Aorta (tissue), 5 donors: Measurements from ENCODE around the gene CD6. TPM values are rescaled to one million over a fixed set of nuclear protein-coding genes. Genes with fewer than 3 reads are reported as not detected.

ENCODE experiments used
- ATAC-seq: fragments of 200-7000 bp; cut with Tn5 transposase; one replicate; pipeline ENCODE4 v1.9.1; 2022; ENCODE audit warnings: moderate library complexity; ENCODE audit not compliant: low FRiP score
- DNase-seq, 2 donors: peaks; one replicate each; pipeline ENCODE4 v3.0.0-alpha.2; 2020
- H3K27ac ChIP-seq, 2 donors: one replicate each; pipeline ENCODE4 v1.5.1; 2013; ENCODE audit warnings: low read length in 2 of 2, mild to moderate bottlenecking in 2 of 2, moderate library complexity in 2 of 2, control low read depth in 1 of 2, inconsistent platforms in 1 of 2, low read depth in 1 of 2
- H3K27me3 ChIP-seq, 2 donors: one replicate each; pipeline ENCODE4 v1.6.1; 2013; ENCODE audit warnings: control low read depth in 1 of 2, low read length in 1 of 2, mild to moderate bottlenecking in 1 of 2, moderate library complexity in 1 of 2; ENCODE audit not compliant: insufficient read depth in 2 of 2, control insufficient read depth in 1 of 2
- H3K36me3 ChIP-seq, 2 donors: one replicate each; pipeline ENCODE4 v1.6.1; 2013; ENCODE audit warnings: control low read depth in 1 of 2, low read length in 1 of 2, mild to moderate bottlenecking in 1 of 2; ENCODE audit not compliant: insufficient read depth in 2 of 2, control insufficient read depth in 1 of 2
- H3K4me1 ChIP-seq, 2 donors: one replicate each; pipeline ENCODE4 v1.6.1; 2013; ENCODE audit warnings: low read length in 2 of 2, control low read depth in 1 of 2, mild to moderate bottlenecking in 1 of 2, moderate library complexity in 1 of 2; ENCODE audit not compliant: insufficient read depth in 2 of 2, control insufficient read depth in 1 of 2
- H3K4me3 ChIP-seq, 2 donors: one replicate each; pipeline ENCODE4 v1.5.1; 2013; ENCODE audit warnings: low read length in 2 of 2, control low read depth in 1 of 2, mild to moderate bottlenecking in 1 of 2
- H3K9me3 ChIP-seq: one replicate; pipeline ENCODE4 v1.6.1; 2013; ENCODE audit warnings: mild to moderate bottlenecking, low read length; ENCODE audit not compliant: control insufficient read depth
- WGBS, 2 donors: extraction: QIAGEN DNeasy Blood & Tissue Kit; methylation state at CpG; one replicate each; pipeline ENCODE4 v1.1.7; 2013; 5-methylcytosine and 5-hydroxymethylcytosine counted together
- intact Hi-C, 2 donors: fragments of 100-400 bp; cut with DNase I; formaldehyde crosslinking; loops; one replicate each; pipeline versions ENCODE4 v1.14.2 to v1.15.0; 2022
- polyA plus RNA-seq, 2 donors: library from polyadenylated mRNA; stranded (reverse); fragments of 200-250 nt; gene quantifications; one replicate each; pipeline ENCODE4 v1.2.3, GENCODE V29; 2013
- total RNA-seq, 2 donors: library from RNA; stranded (reverse); fragmentation: NEBNext Ultra II Directional; extraction: Animal tissue kit (Norgen Biotek cat#: 25700); gene quantifications; one replicate each; pipeline ENCODE4 v1.2.1, GENCODE V29; 2021
- donor health status: healthy with polysubstance abuse.
- donor health status: Bipolar disorder and iron deficiency.
- donor health status: DM: no; HTN: no; CAD: no.
- donor health status: DM: no; HTN: no; CAD: no.
- donor health status: DM: yes; HTN: yes; CAD: no.

The CD6 gene
- total and polyA plus RNA-seq, 4 donors, result 1.3 to 2.2 (median 1.4) TPM

- WGBS, 2 donors, result 80 to 85% methylated on average over 6 of the region's 6 CpGs
- DNase-seq (no peak), ATAC-seq (no peak)
- no peaks in the 10 kb centered on the region for H3K27me3 ChIP-seq
- H3K4me3 ChIP-seq, result no peak overlapping the region
- peaks cover 0 to 12% of the 10 kb centered on the region in 2 donors for H3K36me3 ChIP-seq
- no peak overlapping the region for H3K27ac ChIP-seq
- H3K9me3 ChIP-seq, result no peaks in the 10 kb centered on the region
- no peaks in the 10 kb centered on the region for H3K4me1 ChIP-seq
- intact Hi-C loops, result no loop called here
These were observed 45.6 kb upstream of the CD6 start for GRCh38 chr11:60925868-60926267.

GRCh38 chr11:60926500-60926899 lies 45.0 kb upstream of the CD6 start:
- intact Hi-C loops, result no loop called here
- DNase-seq (no peak), ATAC-seq (no peak)
- Histone ChIP-seq H3K36me3 (peaks cover 0 to 9% of the 10 kb centered on the region in 2 donors), H3K4me3 (no peak overlapping the region), H3K9me3 (no peaks in the 10 kb centered on the region), H3K27me3 (no peaks in the 10 kb centered on the region), H3K27ac (no peak overlapping the region), H3K4me1 (no peaks in the 10 kb centered on the region)
- 94 to 95% methylated on average over 8 of the region's 8 CpGs for WGBS, 2 donors

- intact Hi-C loops, result no loop called here
- DNase-seq (no peak), ATAC-seq (no peak)
- Histone ChIP-seq H3K36me3 (peaks cover 0 to 5% of the 10 kb centered on the region in 2 donors), H3K27me3 (no peaks in the 10 kb centered on the region), H3K4me3 (no peak overlapping the region), H3K27ac (no peak overlapping the region), H3K4me1 (no peaks in the 10 kb centered on the region), H3K9me3 (no peaks in the 10 kb centered on the region)
- 90 to 92% methylated on average over 8 of the region's 8 CpGs for WGBS, 2 donors
These were observed 44.4 kb upstream of the CD6 start for GRCh38 chr11:60927061-60927592.

GRCh38 chr11:60927600-60927999 lies 43.9 kb upstream of the CD6 start:
- intact Hi-C loops, result no loop called here
- no peak overlapping the region for H3K4me3 ChIP-seq
- H3K36me3 ChIP-seq, result peaks cover 0 to 4% of the 10 kb centered on the region in 2 donors
- WGBS, 2 donors, result 85% methylated on average over 16 of the region's 16 CpGs
- H3K27ac ChIP-seq, result no peak overlapping the region
- ATAC-seq, result no peak
- H3K27me3 ChIP-seq, result no peaks in the 10 kb centered on the region
- H3K9me3 ChIP-seq, result no peaks in the 10 kb centered on the region
- no peaks in the 10 kb centered on the region for H3K4me1 ChIP-seq
- DNase-seq, result no peak

GRCh38 chr11:60928563-60929001 lies 42.9 kb upstream of the CD6 start:
- ATAC-seq (no peak), DNase-seq (no peak)
- no peaks in the 10 kb centered on the region for H3K36me3 ChIP-seq
- no peak overlapping the region for H3K27ac ChIP-seq
- no peaks in the 10 kb centered on the region for H3K9me3 ChIP-seq
- H3K4me1 ChIP-seq, result no peaks in the 10 kb centered on the region
- intact Hi-C loops, result no loop called here
- no peak overlapping the region for H3K4me3 ChIP-seq
- 92% methylated on average over 20 of the region's 20 CpGs for WGBS, 2 donors
- H3K27me3 ChIP-seq, result no peaks in the 10 kb centered on the region

GRCh38 chr11:60929764-60930163 lies 41.7 kb upstream of the CD6 start:
- 83 to 85% methylated on average over 4 of the region's 4 CpGs for WGBS, 2 donors
- ATAC-seq, result no peak
- no peak overlapping the region for H3K27ac ChIP-seq

GRCh38 chr11:60930394-60930793 lies 41.1 kb upstream of the CD6 start:
- WGBS, 2 donors, result 93 to 94% methylated on average over 4 of the region's 4 CpGs
- Histone ChIP-seq H3K9me3 (no peaks in the 10 kb centered on the region), H3K4me1 (no peaks in the 10 kb centered on the region), H3K27ac (no peak overlapping the region), H3K4me3 (no peak overlapping the region), H3K36me3 (no peaks in the 10 kb centered on the region), H3K27me3 (no peaks in the 10 kb centered on the region)
- no peak for DNase-seq
- no peak for ATAC-seq
- intact Hi-C loops, result no loop called here

More at GRCh38 chr11:60929764-60930163, 41.7 kb upstream of the CD6 start:
- no peaks in the 10 kb centered on the region for H3K27me3 ChIP-seq
- H3K36me3 ChIP-seq, result no peaks in the 10 kb centered on the region
- no peak for DNase-seq
- H3K4me1 ChIP-seq, result no peaks in the 10 kb centered on the region
- H3K4me3 ChIP-seq, result no peak overlapping the region
- intact Hi-C loops, result no loop called here
- no peaks in the 10 kb centered on the region for H3K9me3 ChIP-seq

- Histone ChIP-seq H3K9me3 (no peaks in the 10 kb centered on the region), H3K4me3 (no peak overlapping the region), H3K27ac (no peak overlapping the region), H3K4me1 (no peaks in the 10 kb centered on the region), H3K36me3 (no peaks in the 10 kb centered on the region), H3K27me3 (no peaks in the 10 kb centered on the region)
- 88 to 89% methylated on average over 9 of the region's 9 CpGs for WGBS, 2 donors
- DNase-seq (no peak), ATAC-seq (no peak)
- intact Hi-C loops, result no loop called here
These were observed 39.6 kb upstream of the CD6 start for GRCh38 chr11:60931917-60932316.

GRCh38 chr11:60932605-60933356 lies 38.7 kb upstream of the CD6 start:
- WGBS, 2 donors, result 78% methylated on average over 5 of the region's 5 CpGs
- intact Hi-C loops, result no loop called here
- Histone ChIP-seq H3K36me3 (no peaks in the 10 kb centered on the region), H3K27ac (no peak overlapping the region), H3K27me3 (no peaks in the 10 kb centered on the region), H3K9me3 (no peaks in the 10 kb centered on the region), H3K4me3 (no peak overlapping the region), H3K4me1 (no peaks in the 10 kb centered on the region)
- no peak for DNase-seq
- ATAC-seq, result no peak
